Epithelial cell of prostate (primary cell): ENCODE data around the gene FCHO2.

ENCODE experiments used
- DNase-seq: peaks from one replicate; pipeline ENCODE4 v3.0.0-alpha.2; 2011; ENCODE audit warnings: low read depth, low spot score
- H3K27ac ChIP-seq: fragments of 450-650 bp; 2 replicates; pipeline ENCODE4 v1.5.1; 2017; ENCODE audit warnings: mild to moderate bottlenecking

The FCHO2 gene

GRCh38 chr5:73103870-73104299, 148.0 kb downstream of the FCHO2 start:
- DNase-seq: no peak
- no peak overlapping the region for H3K27ac ChIP-seq

GRCh38 chr5:73104326-73104725, 148.5 kb downstream of the FCHO2 start:
- DNase-seq: no peak
- H3K27ac ChIP-seq: no peak overlapping the region

GRCh38 chr5:73106335-73106734, 150.5 kb downstream of the FCHO2 start:
- H3K27ac ChIP-seq: no peak overlapping the region
- DNase-seq: no peak

GRCh38 chr5:73110190-73110589, 154.3 kb downstream of the FCHO2 start:
- DNase-seq: no peak
- H3K27ac ChIP-seq: no peak overlapping the region

GRCh38 chr5:73111536-73111935, 155.7 kb downstream of the FCHO2 start:
- no peak for DNase-seq
- no peak overlapping the region for H3K27ac ChIP-seq

GRCh38 chr5:73112359-73112758, 156.5 kb downstream of the FCHO2 start:
- no peak overlapping the region for H3K27ac ChIP-seq
- no peak for DNase-seq

GRCh38 chr5:73114044-73114688, 158.3 kb downstream of the FCHO2 start:
- no peak for DNase-seq

GRCh38 chr5:73115399-73116051, 159.7 kb downstream of the FCHO2 start:
- DNase-seq: no peak

More at GRCh38 chr5:73114044-73114688, 158.3 kb downstream of the FCHO2 start:
- no peak overlapping the region for H3K27ac ChIP-seq

GRCh38 chr5:73116506-73116905, 160.7 kb downstream of the FCHO2 start:
- no peak overlapping the region for H3K27ac ChIP-seq
- DNase-seq: no peak

More at GRCh38 chr5:73115399-73116051, 159.7 kb downstream of the FCHO2 start:
- no peak overlapping the region for H3K27ac ChIP-seq

GRCh38 chr5:73117088-73117740, 161.4 kb downstream of the FCHO2 start:
- no peak for DNase-seq
- H3K27ac ChIP-seq: no peak overlapping the region

GRCh38 chr5:73118391-73118973, 162.6 kb downstream of the FCHO2 start:
- no peak for DNase-seq
- no peak overlapping the region for H3K27ac ChIP-seq

- no peak overlapping the region for H3K27ac ChIP-seq
- DNase-seq: no peak
Observed at GRCh38 chr5:73119451-73120157, 163.8 kb downstream of the FCHO2 start.

GRCh38 chr5:73120222-73121118, 164.6 kb downstream of the FCHO2 start, which contains the start of gene TMEM171:
TSS of gene TMEM171 (plus strand) at chr5:73120575. CDS start at chr5:73123374, 2,799 bp downstream.
- DNase-seq: no peak

GRCh38 chr5:73121119-73121463, 165.2 kb downstream of the FCHO2 start:
- DNase-seq: no peak
- H3K27ac ChIP-seq: no peak overlapping the region

More at GRCh38 chr5:73120222-73121118, 164.6 kb downstream of the FCHO2 start, which contains the start of gene TMEM171:
- H3K27ac ChIP-seq: no peak within 1 kb of the TSS

GRCh38 chr5:73122875-73123810, 167.3 kb downstream of the FCHO2 start:
- H3K27ac ChIP-seq: no peak overlapping the region
- DNase-seq: no peak

GRCh38 chr5:73125289-73125688, 169.4 kb downstream of the FCHO2 start:
- H3K27ac ChIP-seq: no peak overlapping the region
- no peak for DNase-seq

GRCh38 chr5:73126381-73126780, 170.5 kb downstream of the FCHO2 start:
- H3K27ac ChIP-seq: no peak overlapping the region
- DNase-seq: no peak

- no peak overlapping the region for H3K27ac ChIP-seq
- no peak for DNase-seq
Observed at GRCh38 chr5:73126957-73127356, 171.1 kb downstream of the FCHO2 start.
